IPS-NIHi7 (cell line): Measurements from ENCODE around the gene THADA.

Experiments
- DNase-seq: peaks from one replicate; pipeline ENCODE4 v3.0.0; 2012; ENCODE audit warnings: mixed read lengths; ENCODE audit errors: extremely low spot score

THADA gene

GRCh38 chr2:43250015-43250414 is 345.8 kb downstream of the THADA start:
- no peak for DNase-seq

GRCh38 chr2:43248621-43249020 is 347.2 kb downstream of the THADA start:
- DNase-seq: no peak

- no peak for DNase-seq
Measured at GRCh38 chr2:43246641-43247040, 349.2 kb downstream of the THADA start.

GRCh38 chr2:43241558-43241957 is 354.3 kb downstream of the THADA start:
- DNase-seq: no peak

GRCh38 chr2:43240766-43241150 is 355.1 kb downstream of the THADA start:
- DNase-seq: no peak

- peak; percentile 59 for DNase-seq
Measured at GRCh38 chr2:43239981-43240765, 355.7 kb downstream of the THADA start.

GRCh38 chr2:43238813-43239212 is 357.0 kb downstream of the THADA start:
- no peak for DNase-seq

- DNase-seq: no peak
Measured at GRCh38 chr2:43238176-43238575, 357.7 kb downstream of the THADA start.

- DNase-seq: no peak
Measured at GRCh38 chr2:43233218-43234212, 362.3 kb downstream of the THADA start.

GRCh38 chr2:43230951-43231827 is 364.6 kb downstream of the THADA start:
- DNase-seq: no peak

- DNase-seq: no peak
Measured at GRCh38 chr2:43230351-43230885, 365.4 kb downstream of the THADA start.

- DNase-seq: no peak
Measured at GRCh38 chr2:43228756-43229659, 366.8 kb downstream of the THADA start.

- no peak for DNase-seq
Measured at GRCh38 chr2:43228321-43228751, 367.5 kb downstream of the THADA start.

- no peak for DNase-seq
Measured at GRCh38 chr2:43227830-43228281, 368.0 kb downstream of the THADA start.

- peak; percentile 70 for DNase-seq
Measured at GRCh38 chr2:43226955-43227829, 368.6 kb downstream of the THADA start.

GRCh38 chr2:43226558-43226954 is 369.3 kb downstream of the THADA start, which contains the start of gene ZFP36L2:
TSS of gene ZFP36L2 (minus strand) at chr2:43226606. CDS start at chr2:43226315, 291 bp downstream.
- DNase-seq: peak; percentile 93

- no peak for DNase-seq
Measured at GRCh38 chr2:43225788-43226557, 369.9 kb downstream of the THADA start.

- DNase-seq: no peak
Measured at GRCh38 chr2:43225093-43225787, 370.6 kb downstream of the THADA start.
